ENCODE data around the gene SHROOM4.

Gene SHROOM4

DNA sequence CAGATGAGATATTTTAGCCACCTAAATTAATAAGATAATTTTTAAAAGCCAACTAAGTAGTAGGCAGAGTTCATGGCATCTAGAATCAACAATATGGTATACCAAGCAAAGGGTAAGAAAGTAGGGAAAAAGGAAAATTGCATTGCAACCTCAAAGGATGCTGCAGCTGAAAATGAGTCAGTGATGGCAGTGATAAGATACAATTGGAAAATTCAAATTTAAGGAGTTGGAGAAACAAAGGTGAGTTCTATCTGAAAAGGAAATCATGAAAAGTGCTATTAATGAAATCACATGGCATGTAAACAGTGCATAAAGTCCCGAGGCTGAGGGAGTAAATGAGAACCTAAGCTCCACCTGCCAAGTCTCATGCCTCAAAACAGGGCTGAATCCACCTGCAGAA lies 33.9 kb downstream of the SHROOM4 start:
- Histone ChIP-seq H3K4me3 (ENCODE audit: insufficient read depth in 1 of 2, low read depth in 1 of 2, low read length in 2 of 2) (no peak overlapping the region), H3K23ac (ENCODE audit: low read length in 2 of 2) (no peak overlapping the region), H3K4me2 (ENCODE audit: low read length, poor library complexity, severe bottlenecking) (no peak overlapping the region), H4K8ac (ENCODE audit: low read length) (no peak overlapping the region), H3K27ac (ENCODE audit: low read length, poor library complexity, severe bottlenecking) (no peak overlapping the region), H3K18ac (ENCODE audit: low read depth in 1 of 2, low read length in 2 of 2) (no peak overlapping the region), H2BK5ac (ENCODE audit: low read depth, low read length, poor library complexity, severe bottlenecking) (no peak overlapping the region), H3K4ac (ENCODE audit: low read depth in 1 of 2, low read length in 2 of 2) (no peak overlapping the region), H2BK12ac (ENCODE audit: low read length in 2 of 2) (no peak overlapping the region), H3K36me3 (ENCODE audit: control insufficient read depth in 1 of 2, insufficient read depth in 2 of 2, low read depth in 1 of 2, low read length in 2 of 2) (no peaks in the 10 kb centered on the region), H2BK120ac (ENCODE audit: low read depth, low read length) (no peak overlapping the region), H3K9me3 (ENCODE audit: control insufficient read depth, low read length) (no peaks in the 10 kb centered on the region), H2AFZ (ENCODE audit: low read depth, low read length) (no peak overlapping the region), H3K27me3 (ENCODE audit: control insufficient read depth in 1 of 2, insufficient read depth in 1 of 2, low read length in 2 of 2) (no peaks in the 10 kb centered on the region), H3K9ac (ENCODE audit: low read length) (no peak overlapping the region), H2AK5ac (ENCODE audit: low read length, severe bottlenecking) (no peak overlapping the region), H3K79me1 (replicated peaks; ENCODE audit: low read length, poor library complexity, severe bottlenecking) (peaks cover 4% of the 10 kb centered on the region), H4K91ac (ENCODE audit: low read length) (no peak overlapping the region), H3K4me1 (ENCODE audit: control insufficient read depth, insufficient read depth, low read depth, low read length) (peaks cover 4% of the 10 kb centered on the region), H3K14ac (ENCODE audit: low read length in 2 of 2) (no peak overlapping the region), H2BK15ac (ENCODE audit: low read depth, poor library complexity, severe bottlenecking) (no peak overlapping the region)
- no peak for DNase-seq
- no CpG with 5 or more reads among the region's 1 CpG for WGBS

DNA sequence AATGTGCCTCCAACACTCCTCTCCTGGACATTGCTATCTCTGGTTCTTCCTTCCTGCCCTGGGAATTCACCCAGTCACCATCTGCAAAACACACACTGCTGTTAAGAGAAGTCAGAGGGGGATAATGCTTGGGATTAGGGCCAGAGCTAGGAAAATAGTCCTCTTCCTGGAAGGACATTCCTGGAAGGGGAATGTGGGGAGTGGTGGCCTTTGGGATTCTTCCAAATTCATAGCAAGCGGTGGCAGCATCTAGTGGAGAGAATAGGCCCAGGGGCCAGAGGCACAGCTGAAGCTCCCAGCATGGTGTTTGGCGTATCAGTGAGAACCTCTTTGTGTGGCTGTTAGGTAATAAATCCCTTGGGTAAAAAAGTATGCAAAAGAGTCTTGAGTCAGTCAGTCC lies 34.3 kb downstream of the SHROOM4 start:
- H3K9me3 ChIP-seq (ENCODE audit: control insufficient read depth, low read length): no peaks in the 10 kb centered on the region
- 88% methylated on average over 2 of the region's 2 CpGs for WGBS
- peaks cover 4% of the 10 kb centered on the region for H3K4me1 ChIP-seq (ENCODE audit: control insufficient read depth, insufficient read depth, low read depth, low read length)
- no peak overlapping the region for H3K14ac ChIP-seq (ENCODE audit: low read length in 2 of 2)
- no peak overlapping the region for H2AK5ac ChIP-seq (ENCODE audit: low read length, severe bottlenecking)
- no peak overlapping the region for H3K27ac ChIP-seq (ENCODE audit: low read length, poor library complexity, severe bottlenecking)
- no peak overlapping the region for H2BK5ac ChIP-seq (ENCODE audit: low read depth, low read length, poor library complexity, severe bottlenecking)
- DNase-seq: no peak
- no peak overlapping the region for H2AFZ ChIP-seq (ENCODE audit: low read depth, low read length)
- H2BK12ac ChIP-seq (ENCODE audit: low read length in 2 of 2): no peak overlapping the region
- H3K9ac ChIP-seq (ENCODE audit: low read length): no peak overlapping the region
- peaks cover 7% of the 10 kb centered on the region for H3K79me1 ChIP-seq (replicated peaks; ENCODE audit: low read length, poor library complexity, severe bottlenecking)
- no peaks in the 10 kb centered on the region for H3K36me3 ChIP-seq (ENCODE audit: control insufficient read depth in 1 of 2, insufficient read depth in 2 of 2, low read depth in 1 of 2, low read length in 2 of 2)
- no peak overlapping the region for H3K23ac ChIP-seq (ENCODE audit: low read length in 2 of 2)
- H3K4me2 ChIP-seq (ENCODE audit: low read length, poor library complexity, severe bottlenecking): no peak overlapping the region
- no peak overlapping the region for H4K8ac ChIP-seq (ENCODE audit: low read length)
- no peak overlapping the region for H3K18ac ChIP-seq (ENCODE audit: low read depth in 1 of 2, low read length in 2 of 2)
- no peak overlapping the region for H3K4ac ChIP-seq (ENCODE audit: low read depth in 1 of 2, low read length in 2 of 2)
- no peak overlapping the region for H2BK15ac ChIP-seq (ENCODE audit: low read depth, poor library complexity, severe bottlenecking)
- H3K27me3 ChIP-seq (ENCODE audit: control insufficient read depth in 1 of 2, insufficient read depth in 1 of 2, low read length in 2 of 2): no peaks in the 10 kb centered on the region
- H3K4me3 ChIP-seq (ENCODE audit: insufficient read depth in 1 of 2, low read depth in 1 of 2, low read length in 2 of 2): no peak overlapping the region
- no peak overlapping the region for H2BK120ac ChIP-seq (ENCODE audit: low read depth, low read length)
- no peak overlapping the region for H4K91ac ChIP-seq (ENCODE audit: low read length)

DNA sequence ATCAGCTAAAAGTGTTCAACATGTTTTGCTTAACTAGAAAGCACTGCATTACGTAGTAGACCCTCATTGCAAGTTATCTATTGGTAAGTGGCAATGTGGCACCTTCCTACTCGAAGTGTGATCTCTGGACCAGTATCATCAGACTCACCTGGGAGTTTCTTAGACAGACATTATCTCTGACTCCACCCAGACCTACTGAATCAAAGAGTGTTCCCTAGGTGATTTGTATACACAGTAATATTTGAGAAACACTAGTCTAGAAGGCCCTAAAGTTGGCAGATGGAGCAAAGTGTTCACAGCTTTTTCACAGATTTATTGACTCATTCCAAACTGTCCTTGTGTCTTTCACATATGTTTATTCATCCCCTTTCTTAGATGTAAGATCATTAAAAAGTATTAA lies 35.7 kb downstream of the SHROOM4 start:
- Histone ChIP-seq H4K8ac (ENCODE audit: low read length) (no peak overlapping the region), H3K18ac (ENCODE audit: low read depth in 1 of 2, low read length in 2 of 2) (no peak overlapping the region), H4K91ac (ENCODE audit: low read length) (no peak overlapping the region), H3K4ac (ENCODE audit: low read depth in 1 of 2, low read length in 2 of 2) (no peak overlapping the region), H3K36me3 (ENCODE audit: control insufficient read depth in 1 of 2, insufficient read depth in 2 of 2, low read depth in 1 of 2, low read length in 2 of 2) (no peaks in the 10 kb centered on the region), H3K4me1 (ENCODE audit: control insufficient read depth, insufficient read depth, low read depth, low read length) (peaks cover 4% of the 10 kb centered on the region), H3K27me3 (ENCODE audit: control insufficient read depth in 1 of 2, insufficient read depth in 1 of 2, low read length in 2 of 2) (no peaks in the 10 kb centered on the region), H2BK5ac (ENCODE audit: low read depth, low read length, poor library complexity, severe bottlenecking) (no peak overlapping the region), H3K14ac (ENCODE audit: low read length in 2 of 2) (no peak overlapping the region), H3K27ac (ENCODE audit: low read length, poor library complexity, severe bottlenecking) (no peak overlapping the region), H2BK120ac (ENCODE audit: low read depth, low read length) (no peak overlapping the region), H3K79me1 (replicated peaks; ENCODE audit: low read length, poor library complexity, severe bottlenecking) (peaks cover 7% of the 10 kb centered on the region), H3K4me2 (ENCODE audit: low read length, poor library complexity, severe bottlenecking) (no peak overlapping the region), H3K9me3 (ENCODE audit: control insufficient read depth, low read length) (no peaks in the 10 kb centered on the region), H2AFZ (ENCODE audit: low read depth, low read length) (no peak overlapping the region), H2BK12ac (ENCODE audit: low read length in 2 of 2) (no peak overlapping the region), H3K4me3 (ENCODE audit: insufficient read depth in 1 of 2, low read depth in 1 of 2, low read length in 2 of 2) (no peak overlapping the region), H3K9ac (ENCODE audit: low read length) (no peak overlapping the region), H2AK5ac (ENCODE audit: low read length, severe bottlenecking) (no peak overlapping the region), H2BK15ac (ENCODE audit: low read depth, poor library complexity, severe bottlenecking) (no peak overlapping the region), H3K23ac (ENCODE audit: low read length in 2 of 2) (no peak overlapping the region)
- no peak for DNase-seq
- 100% methylated on average over 1 of the region's 2 CpGs for WGBS

DNA sequence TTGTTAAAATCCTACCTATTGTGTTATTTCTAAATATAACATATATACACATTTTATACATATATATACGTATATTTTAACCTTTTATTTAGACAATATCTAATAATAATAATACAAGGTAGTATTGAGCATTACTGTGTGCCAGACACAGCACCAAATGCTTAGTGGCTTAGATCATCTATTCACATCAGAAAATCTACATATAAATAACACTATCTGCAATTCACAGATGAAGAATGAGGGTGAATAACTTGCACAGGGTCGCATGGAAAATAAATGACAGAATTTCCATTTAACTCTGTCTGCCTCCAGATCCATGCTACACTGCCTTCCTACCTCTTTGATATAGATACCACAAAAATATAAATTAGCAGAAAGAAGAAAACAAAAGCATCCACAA lies 37.7 kb downstream of the SHROOM4 start:
- H2AFZ ChIP-seq (ENCODE audit: low read depth, low read length): no peak overlapping the region
- H3K4me3 ChIP-seq (ENCODE audit: insufficient read depth in 1 of 2, low read depth in 1 of 2, low read length in 2 of 2): no peak overlapping the region
- no peak for DNase-seq
- no peak overlapping the region for H2BK12ac ChIP-seq (ENCODE audit: low read length in 2 of 2)
- H3K18ac ChIP-seq (ENCODE audit: low read depth in 1 of 2, low read length in 2 of 2): no peak overlapping the region
- peaks cover 4% of the 10 kb centered on the region for H3K4me1 ChIP-seq (ENCODE audit: control insufficient read depth, insufficient read depth, low read depth, low read length)
- H2BK5ac ChIP-seq (ENCODE audit: low read depth, low read length, poor library complexity, severe bottlenecking): no peak overlapping the region
- no peak overlapping the region for H2AK5ac ChIP-seq (ENCODE audit: low read length, severe bottlenecking)
- 67% methylated on average over 1 of the region's 2 CpGs for WGBS
- H4K91ac ChIP-seq (ENCODE audit: low read length): no peak overlapping the region
- no peaks in the 10 kb centered on the region for H3K9me3 ChIP-seq (ENCODE audit: control insufficient read depth, low read length)
- peaks cover 7% of the 10 kb centered on the region for H3K79me1 ChIP-seq (replicated peaks; ENCODE audit: low read length, poor library complexity, severe bottlenecking)
- H3K4ac ChIP-seq (ENCODE audit: low read depth in 1 of 2, low read length in 2 of 2): no peak overlapping the region
- H4K8ac ChIP-seq (ENCODE audit: low read length): no peak overlapping the region
- no peaks in the 10 kb centered on the region for H3K36me3 ChIP-seq (ENCODE audit: control insufficient read depth in 1 of 2, insufficient read depth in 2 of 2, low read depth in 1 of 2, low read length in 2 of 2)
- H3K14ac ChIP-seq (ENCODE audit: low read length in 2 of 2): no peak overlapping the region
- H3K27me3 ChIP-seq (ENCODE audit: control insufficient read depth in 1 of 2, insufficient read depth in 1 of 2, low read length in 2 of 2): peaks cover 0 to 3% of the 10 kb centered on the region in 2 experiments
- H3K4me2 ChIP-seq (ENCODE audit: low read length, poor library complexity, severe bottlenecking): no peak overlapping the region
- H3K9ac ChIP-seq (ENCODE audit: low read length): no peak overlapping the region
- H2BK15ac ChIP-seq (ENCODE audit: low read depth, poor library complexity, severe bottlenecking): no peak overlapping the region
- no peak overlapping the region for H3K23ac ChIP-seq (ENCODE audit: low read length in 2 of 2)
- no peak overlapping the region for H3K27ac ChIP-seq (ENCODE audit: low read length, poor library complexity, severe bottlenecking)
- no peak overlapping the region for H2BK120ac ChIP-seq (ENCODE audit: low read depth, low read length)
